ENCODE data around the gene CELF4.

GRCh38 chr18:37383846-37384595, 181.6 kb downstream of the CELF4 start:
- no peak for TF ChIP-seq POLR2A (IDR thresholded peaks at IDR 0.05)
- TF ChIP-seq CTCF (IDR thresholded peaks at IDR 0.05), result no peak

Data from lower leg skin (tissue), 3 donors.